Thoracic aorta (tissue), 2 donors: ENCODE measurements around the gene RIPK4. TPM values are rescaled to one million over a fixed set of nuclear protein-coding genes. Genes with fewer than 3 reads are reported as not detected.

Source experiments
- ATAC-seq: fragments of 150-250 bp; one replicate; pipeline ENCODE4 v1.8.0; 2017; ENCODE audit warnings: low read depth; ENCODE audit not compliant: insufficient number of reproducible peaks, low FRiP score
- DNase-seq: peaks from one replicate; pipeline ENCODE4 v3.0.0-alpha.2; 2020; ENCODE audit warnings: low spot score
- H3K27ac ChIP-seq, 2 donors: fragments of 200-600 bp; sonication (generic); 1 replicate in 1 of 2; 2 replicates in 1 of 2; pipeline ENCODE4 v1.5.1; 2016; ENCODE audit warnings: mild to moderate bottlenecking in 2 of 2, moderate library complexity in 2 of 2
- H3K27me3 ChIP-seq: fragments of 200-600 bp; sonication (generic); replicated peaks from 2 replicates; pipeline ENCODE4 v1.6.0; 2016; ENCODE audit warnings: mild to moderate bottlenecking; ENCODE audit not compliant: insufficient read depth
- H3K36me3 ChIP-seq: fragments of 200-600 bp; sonication (generic); one replicate; pipeline ENCODE4 v1.5.1; 2016
- H3K4me1 ChIP-seq, 2 donors: fragments of 200-600 bp; sonication (generic); 1 replicate in 1 of 2; 2 replicates in 1 of 2; pipeline versions ENCODE4 v1.5.1 to v1.6.0; 2016; ENCODE audit warnings: low read depth in 2 of 2, mild to moderate bottlenecking in 1 of 2; ENCODE audit not compliant: control insufficient read depth in 1 of 2
- H3K4me3 ChIP-seq: fragments of 200-600 bp; sonication (generic); 2 replicates; pipeline ENCODE4 v1.5.1; 2016; ENCODE audit warnings: mild to moderate bottlenecking
- H3K9me3 ChIP-seq: fragments of 200-600 bp; sonication (generic); 2 replicates; pipeline ENCODE4 v1.5.1; 2016
- CTCF ChIP-seq: fragments of 200-600 bp; sonication (generic); IDR thresholded peaks from one replicate; pipeline ENCODE4 v1.5.1; 2019; ENCODE audit warnings: antibody characterized with exemption
- total RNA-seq, 2 donors: library from RNA; depleted of rRNA; stranded (reverse); fragments of >200 nt; gene quantifications; one replicate each; pipeline versions ENCODE4 v1.1.0 to v1.2.3, GENCODE V29; 2016

The RIPK4 gene
- total RNA-seq, 2 donors from 2014 or later, result 6.3 to 9.2 TPM

- ATAC-seq (no peak), DNase-seq (no peak)
- no peak overlapping the region for H3K4me3 ChIP-seq
- H3K4me1 ChIP-seq, result peaks cover 0 to 14% of the 10 kb centered on the region in 2 donors
- peaks cover 14% of the 10 kb centered on the region for H3K36me3 ChIP-seq
- no peak for TF ChIP-seq CTCF
- no peaks in the 10 kb centered on the region for H3K9me3 ChIP-seq
- no peaks in the 10 kb centered on the region for H3K27me3 ChIP-seq
- no peak overlapping the region for H3K27ac ChIP-seq
These were observed 34.7 kb upstream of the RIPK4 start for GRCh38 chr21:41801321-41802197.

GRCh38 chr21:41800425-41801320 is 33.8 kb upstream of the RIPK4 start:
- ATAC-seq, result no peak
- H3K36me3 ChIP-seq, result peaks cover 14% of the 10 kb centered on the region
- no peak for DNase-seq
- no peak overlapping the region for H3K27ac ChIP-seq
- no peak for TF ChIP-seq CTCF
- H3K4me1 ChIP-seq, result peaks cover 0 to 14% of the 10 kb centered on the region in 2 donors
- no peaks in the 10 kb centered on the region for H3K27me3 ChIP-seq
- H3K4me3 ChIP-seq, result no peak overlapping the region
- no peaks in the 10 kb centered on the region for H3K9me3 ChIP-seq

- H3K4me1 ChIP-seq, result peaks cover 0 to 14% of the 10 kb centered on the region in 2 donors
- no peaks in the 10 kb centered on the region for H3K9me3 ChIP-seq
- DNase-seq, result no peak
- H3K4me3 ChIP-seq, result no peak overlapping the region
- peaks cover 14% of the 10 kb centered on the region for H3K36me3 ChIP-seq
- TF ChIP-seq CTCF, result no peak
- no peak for ATAC-seq
- no peaks in the 10 kb centered on the region for H3K27me3 ChIP-seq
- no peak overlapping the region for H3K27ac ChIP-seq
These were observed 32.9 kb upstream of the RIPK4 start for GRCh38 chr21:41799763-41800162.

DNA sequence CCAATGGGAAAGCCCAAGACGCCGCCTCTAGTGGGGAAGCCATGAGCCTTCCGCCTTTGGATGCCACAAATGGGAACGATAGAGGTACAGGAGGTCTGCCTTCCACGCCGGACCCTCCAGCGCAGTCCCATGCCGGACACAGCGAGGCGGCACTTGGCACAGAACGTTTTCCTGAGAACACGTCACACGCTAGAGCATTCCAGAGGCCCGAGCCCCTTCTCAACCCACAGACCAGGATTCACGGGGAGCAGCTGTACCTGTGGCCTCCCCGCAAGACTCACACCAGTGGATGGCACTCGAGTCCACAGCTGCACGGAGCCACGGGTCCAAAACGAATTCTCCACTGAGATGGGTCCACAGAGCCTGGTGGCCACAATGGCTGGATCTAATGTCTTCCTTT is 31.5 kb upstream of the RIPK4 start:
- ATAC-seq (no peak), DNase-seq (no peak)
- Histone ChIP-seq H3K9me3 (peaks cover under 1% of the 10 kb centered on the region), H3K4me3 (no peak overlapping the region), H3K4me1 (peaks cover 0 to 11% of the 10 kb centered on the region in 2 donors), H3K27ac (no peak overlapping the region), H3K36me3 (peaks cover 14% of the 10 kb centered on the region), H3K27me3 (no peaks in the 10 kb centered on the region)
- TF ChIP-seq CTCF, result no peak
